ENCODE results near the gene LMTK2.

LMTK2 gene

GRCh38 chr7:98222533-98223195, 116.0 kb downstream of the LMTK2 start:
- no peak for DNase-seq

- no peak for DNase-seq
Observed at GRCh38 chr7:98223351-98223897, 116.8 kb downstream of the LMTK2 start.

- no peak for DNase-seq
Observed at GRCh38 chr7:98223898-98224700, 117.4 kb downstream of the LMTK2 start.

GRCh38 chr7:98224701-98225181, 118.1 kb downstream of the LMTK2 start:
- DNase-seq, result no peak

- no peak for DNase-seq
Observed at GRCh38 chr7:98225913-98226614, 119.4 kb downstream of the LMTK2 start.

- DNase-seq, result no peak
Observed at GRCh38 chr7:98227939-98228338, 121.3 kb downstream of the LMTK2 start.

GRCh38 chr7:98228801-98229200, 122.1 kb downstream of the LMTK2 start:
- DNase-seq, result no peak

GRCh38 chr7:98229441-98229840, 122.8 kb downstream of the LMTK2 start:
- DNase-seq, result no peak

- no peak for DNase-seq
Observed at GRCh38 chr7:98229991-98230745, 123.5 kb downstream of the LMTK2 start.

GRCh38 chr7:98230746-98231471, 124.2 kb downstream of the LMTK2 start:
- no peak for DNase-seq

GRCh38 chr7:98231493-98232262, 125.0 kb downstream of the LMTK2 start:
- no peak for DNase-seq

GRCh38 chr7:98232263-98232585, 125.6 kb downstream of the LMTK2 start:
- no peak for DNase-seq

- DNase-seq, result no peak
Observed at GRCh38 chr7:98232799-98233198, 126.1 kb downstream of the LMTK2 start.

GRCh38 chr7:98233219-98234070, 126.8 kb downstream of the LMTK2 start:
- DNase-seq, result no peak

- no peak for DNase-seq
Observed at GRCh38 chr7:98234429-98235147, 127.9 kb downstream of the LMTK2 start.

- no peak for DNase-seq
Observed at GRCh38 chr7:98235901-98236300, 129.2 kb downstream of the LMTK2 start.

- DNase-seq, result no peak
Observed at GRCh38 chr7:98236355-98237185, 129.9 kb downstream of the LMTK2 start.

GRCh38 chr7:98238076-98238475, 131.4 kb downstream of the LMTK2 start:
- no peak for DNase-seq

GRCh38 chr7:98238976-98239375, 132.3 kb downstream of the LMTK2 start:
- DNase-seq, result no peak
